Measurements from ENCODE around the gene EIF4A2. TPM values are rescaled to one million over a fixed set of nuclear protein-coding genes. Genes with fewer than 3 reads are reported as not detected.

EIF4A2 gene
- total and polyA plus RNA-seq, 2 of the 13 experiments (the other 11 are each of a cell fraction or from before 2014, with no cell fraction given): 480 to 596 TPM

- TF ChIP-seq ZNF646 (CRISPR knock-in tag; IDR thresholded peaks at IDR 0.05): no peak
- TF ChIP-seq, protein P1, sequence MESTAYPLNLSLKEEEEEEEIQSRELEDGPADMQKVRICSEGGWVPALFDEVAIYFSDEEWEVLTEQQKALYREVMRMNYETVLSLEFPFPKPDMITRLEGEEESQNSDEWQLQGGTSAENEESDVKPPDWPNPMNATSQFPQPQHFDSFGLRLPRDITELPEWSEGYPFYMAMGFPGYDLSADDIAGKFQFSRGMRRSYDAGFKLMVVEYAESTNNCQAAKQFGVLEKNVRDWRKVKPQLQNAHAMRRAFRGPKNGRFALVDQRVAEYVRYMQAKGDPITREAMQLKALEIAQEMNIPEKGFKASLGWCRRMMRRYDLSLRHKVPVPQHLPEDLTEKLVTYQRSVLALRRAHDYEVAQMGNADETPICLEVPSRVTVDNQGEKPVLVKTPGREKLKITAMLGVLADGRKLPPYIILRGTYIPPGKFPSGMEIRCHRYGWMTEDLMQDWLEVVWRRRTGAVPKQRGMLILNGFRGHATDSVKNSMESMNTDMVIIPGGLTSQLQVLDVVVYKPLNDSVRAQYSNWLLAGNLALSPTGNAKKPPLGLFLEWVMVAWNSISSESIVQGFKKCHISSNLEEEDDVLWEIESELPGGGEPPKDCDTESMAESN (CRISPR knock-in tag; conservative IDR thresholded peaks at IDR 0.05): peak; percentile 79
- 0 out of 2 replicates have a peak, but pooled peaks have one; percentile 16 for TF ChIP-seq FOXJ3 (CRISPR knock-in tag; IDR thresholded peaks at IDR 0.05; ENCODE audit: borderline replicate concordance)
- TF ChIP-seq MYC (CRISPR knock-in tag; IDR thresholded peaks at IDR 0.05; ENCODE audit: borderline replicate concordance): peak; percentile 85
- TF ChIP-seq ZBTB8A (CRISPR knock-in tag; IDR thresholded peaks at IDR 0.05; ENCODE audit: borderline replicate concordance, low read depth): no peak
- TF ChIP-seq ZNF780A (CRISPR knock-in tag; IDR thresholded peaks at IDR 0.05): peak; percentile 63; the same call in 1 of the 2 replicates
- 0 out of 2 replicates have a peak, but pooled peaks have one; percentile 6 for TF ChIP-seq ONECUT2 (CRISPR knock-in tag; IDR thresholded peaks at IDR 0.05)
- TF ChIP-seq YEATS4 (CRISPR knock-in tag; IDR thresholded peaks at IDR 0.05; ENCODE audit: borderline replicate concordance): peak; percentile 77
- peak; percentile 72; the same call in 1 of the 2 replicates for TF ChIP-seq TARDBP (CRISPR knock-in tag; IDR thresholded peaks at IDR 0.05)
- peak; percentile 36 for TF ChIP-seq ZNF775 (CRISPR knock-in tag; IDR thresholded peaks at IDR 0.05; ENCODE audit: borderline replicate concordance)
- TF ChIP-seq NKX3-1 (CRISPR knock-in tag; IDR thresholded peaks at IDR 0.05): peak; percentile 86
- no peak for TF ChIP-seq NONO (IDR thresholded peaks at IDR 0.05)
- TF ChIP-seq NONO (CRISPR knock-in tag; conservative IDR thresholded peaks at IDR 0.05): peak; percentile 87
- TF ChIP-seq, protein P2, sequence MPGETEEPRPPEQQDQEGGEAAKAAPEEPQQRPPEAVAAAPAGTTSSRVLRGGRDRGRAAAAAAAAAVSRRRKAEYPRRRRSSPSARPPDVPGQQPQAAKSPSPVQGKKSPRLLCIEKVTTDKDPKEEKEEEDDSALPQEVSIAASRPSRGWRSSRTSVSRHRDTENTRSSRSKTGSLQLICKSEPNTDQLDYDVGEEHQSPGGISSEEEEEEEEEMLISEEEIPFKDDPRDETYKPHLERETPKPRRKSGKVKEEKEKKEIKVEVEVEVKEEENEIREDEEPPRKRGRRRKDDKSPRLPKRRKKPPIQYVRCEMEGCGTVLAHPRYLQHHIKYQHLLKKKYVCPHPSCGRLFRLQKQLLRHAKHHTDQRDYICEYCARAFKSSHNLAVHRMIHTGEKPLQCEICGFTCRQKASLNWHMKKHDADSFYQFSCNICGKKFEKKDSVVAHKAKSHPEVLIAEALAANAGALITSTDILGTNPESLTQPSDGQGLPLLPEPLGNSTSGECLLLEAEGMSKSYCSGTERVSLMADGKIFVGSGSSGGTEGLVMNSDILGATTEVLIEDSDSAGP (CRISPR knock-in tag; IDR thresholded peaks at IDR 0.05; ENCODE audit: borderline replicate concordance): peak; percentile 60; the same call in 1 of the 2 replicates
- no peak for TF ChIP-seq MAFG (CRISPR knock-in tag; IDR thresholded peaks at IDR 0.05)
- TF ChIP-seq ATM (IDR thresholded peaks at IDR 0.05; ENCODE audit: borderline replicate concordance): no peak
- TF ChIP-seq ZNF614 (CRISPR knock-in tag; IDR thresholded peaks at IDR 0.05; ENCODE audit: borderline replicate concordance): peak; percentile 73; the same call in 1 of the 2 replicates
- TF ChIP-seq ZNF235 (CRISPR knock-in tag; IDR thresholded peaks at IDR 0.05; ENCODE audit: borderline replicate concordance): peak; percentile 13; the same call in 1 of the 2 replicates
These were observed at the start of gene EIF4A2 (continued) for GRCh38 chr3:186783058-186783730.
